HG02938 (cell line): Measurements from ENCODE around the gene PAQR9.

Experiments
- ATAC-seq: cut with Tn5 transposase; IDR thresholded peaks from one replicate; pipeline ENCODE4 v1.9.1; 2021; ENCODE audit warnings: mild to moderate bottlenecking, moderate library complexity; ENCODE audit not compliant: unreplicated experiment

PAQR9 gene

DNA sequence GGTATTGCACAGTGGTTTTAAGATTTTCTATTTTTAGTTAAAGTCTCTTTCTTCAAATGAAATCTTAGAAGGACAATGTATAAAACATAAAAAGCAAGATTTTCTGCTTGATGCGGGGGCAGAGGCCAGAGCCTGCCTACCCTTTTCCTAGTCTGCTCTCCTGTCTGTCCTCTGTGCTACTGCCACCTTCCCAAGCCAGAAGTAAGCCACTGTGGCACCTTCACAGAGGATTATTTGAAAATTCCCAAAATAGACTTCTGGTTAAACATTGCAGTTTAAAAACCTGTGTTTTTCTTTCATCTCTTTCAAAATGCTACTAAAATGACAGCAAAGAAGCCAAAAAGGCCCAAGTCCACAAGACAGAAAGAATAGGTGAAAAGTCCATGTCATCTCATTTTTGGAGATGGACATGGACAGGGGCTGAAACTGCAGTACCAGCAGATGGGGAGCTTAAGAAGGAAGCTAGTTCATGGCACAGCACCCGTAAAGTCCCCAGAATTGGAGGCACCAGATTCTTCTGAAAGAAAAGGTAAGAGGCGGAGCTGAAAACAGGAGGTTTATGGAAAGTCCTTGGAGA, 37.0 kb downstream of the PAQR9 start:
- ATAC-seq, result no peak

DNA sequence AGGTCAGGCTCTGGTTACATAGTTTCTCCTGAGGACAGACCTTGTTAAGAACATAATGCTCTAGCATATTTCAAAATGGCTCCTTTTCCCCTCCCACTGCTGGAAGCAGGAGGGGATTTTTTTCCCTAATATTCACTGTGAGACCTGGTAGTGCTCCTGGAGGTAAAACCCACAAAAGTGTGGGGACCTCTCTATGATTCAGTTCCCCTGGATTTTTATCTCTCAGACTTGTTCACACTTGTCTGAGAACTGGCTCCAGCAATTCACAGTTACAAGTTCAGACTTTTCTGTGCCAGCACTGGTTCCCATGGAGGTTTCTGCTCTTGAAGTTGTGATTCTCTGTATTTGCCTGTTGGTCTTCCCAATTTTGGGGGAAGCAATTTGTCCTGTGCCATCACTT, 38.3 kb downstream of the PAQR9 start:
- no peak for ATAC-seq

DNA sequence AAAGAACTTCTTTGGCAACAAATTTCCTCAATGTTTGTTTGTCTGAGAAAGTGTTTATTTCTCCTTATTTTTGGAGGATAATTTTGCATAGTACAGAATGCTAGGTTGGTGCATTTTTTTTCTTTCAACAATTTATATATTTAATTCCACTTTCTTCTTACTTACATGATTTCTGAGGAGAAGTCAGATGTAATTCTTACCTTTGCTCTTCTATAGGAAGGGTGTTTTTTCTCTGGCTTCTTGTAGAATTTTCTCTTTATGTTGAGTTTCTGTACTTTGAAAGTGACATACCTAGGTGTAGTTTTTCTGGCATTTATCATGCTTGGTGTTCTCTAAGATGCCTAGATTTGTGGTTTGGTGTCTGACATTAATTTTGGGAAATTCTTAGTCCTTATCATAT, 39.8 kb downstream of the PAQR9 start:
- ATAC-seq, result no peak

GRCh38 chr3:142916605-142917004, 46.9 kb downstream of the PAQR9 start:
- no peak for ATAC-seq

GRCh38 chr3:142915636-142916035, 47.8 kb downstream of the PAQR9 start:
- ATAC-seq, result no peak

DNA sequence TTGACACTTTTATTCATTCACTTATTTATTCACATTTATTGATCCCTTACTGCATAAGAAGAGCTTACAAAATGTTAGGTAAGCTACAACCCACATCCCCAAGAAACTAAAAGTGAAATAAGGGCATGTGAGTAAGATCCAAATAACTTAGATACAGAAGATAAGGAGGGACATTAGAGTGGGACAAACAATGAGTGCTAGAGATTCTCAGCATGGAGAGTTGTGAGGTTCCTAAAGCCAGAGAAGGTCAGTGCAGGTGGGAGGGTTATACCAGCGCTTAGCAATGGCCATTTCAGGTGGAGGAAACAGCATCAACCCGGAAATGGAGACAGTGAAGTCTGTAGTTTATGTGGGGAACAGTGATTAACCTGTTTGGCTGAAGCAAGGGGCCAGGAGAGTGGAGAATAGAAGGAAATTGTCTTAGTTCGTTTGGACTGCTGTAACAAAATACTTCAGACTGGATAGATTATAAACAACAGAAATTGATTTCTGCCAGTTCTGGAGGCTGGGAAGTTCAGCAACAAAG, 49.1 kb downstream of the PAQR9 start:
- no peak for ATAC-seq

GRCh38 chr3:142913432-142913831, 50.0 kb downstream of the PAQR9 start:
- ATAC-seq, result no peak

DNA sequence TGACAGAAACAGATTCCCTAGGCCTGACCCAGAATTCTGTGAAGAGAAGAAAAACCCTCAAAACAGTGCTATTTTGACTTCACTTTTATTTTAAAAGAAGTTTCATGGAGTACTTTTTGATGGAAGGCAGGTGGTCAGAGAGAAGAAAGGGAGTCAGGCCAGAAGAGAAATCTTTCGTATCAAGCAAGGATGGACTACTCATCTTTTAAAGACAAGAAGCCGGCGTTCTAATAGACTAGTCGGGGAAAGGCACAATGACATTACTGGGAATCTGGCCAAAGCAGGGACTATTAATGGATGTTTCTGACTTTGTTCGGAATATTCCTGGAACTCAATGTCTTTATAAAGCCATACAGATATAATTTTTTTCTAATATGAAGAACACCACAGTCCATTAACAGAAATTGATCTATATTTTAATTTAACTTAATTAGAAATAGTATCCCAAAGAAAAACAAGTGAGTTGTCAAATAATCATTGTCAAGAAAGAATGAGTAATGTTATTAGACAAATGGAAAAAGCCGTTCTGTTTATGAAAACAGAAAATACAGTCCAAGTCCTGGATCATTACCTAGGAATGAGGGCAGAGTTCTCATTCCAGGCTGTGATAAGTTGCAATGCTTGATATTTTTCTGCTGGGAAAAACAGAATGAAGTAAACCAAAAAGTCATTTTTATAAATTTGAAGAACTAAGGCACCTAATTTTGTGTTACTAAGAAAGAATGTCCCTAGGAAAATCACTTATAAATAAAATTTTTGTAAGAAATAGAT, 50.9 kb downstream of the PAQR9 start:
- no peak for ATAC-seq
